A549 (cell line): ENCODE results near the gene ANXA3. TPM values are rescaled to one million over a fixed set of nuclear protein-coding genes. Genes with fewer than 3 reads are reported as not detected.
A peak's percentile ranks its signal among the peaks of the same experiment; 100 is the strongest.

Source experiments
- ATAC-seq, 2 experiments: fragments of 200-7000 bp in 1 of 2; fragments of >200 bp in 1 of 2; cut with Nextera tagmentation in 1 of 2; cut with Tn5 transposase in 1 of 2; 3 replicates each; pipeline versions ENCODE4 v1.8.0 to v1.9.1; 2018 to 2020; ENCODE audit warnings: mild to moderate bottlenecking in 1 of 2, moderate library complexity in 1 of 2
- CTCF ChIA-PET: fragments of 300-600 bp; sonication (Branson Sonifier 250); formaldehyde crosslinking; extraction: SDS; loops from one replicate; lab custom pipeline; 2021; ENCODE audit warnings: antibody characterized with exemption, inconsistent platforms; lab: Yijun Ruan, JAX
- POLR2A ChIA-PET: fragments of 350-600 bp; formaldehyde crosslinking; extraction: SDS; loops from one replicate; lab custom pipeline; 2021; ENCODE audit warnings: antibody characterized with exemption, inconsistent platforms; lab: Yijun Ruan, JAX
- DNase-seq, 2 experiments: peaks; one replicate each; pipeline versions ENCODE4 v3.0.0 to v3.0.0-alpha.2; 2011 to 2016; ENCODE audit warnings: low read depth in 1 of 2, low spot score in 1 of 2
- FAIRE-seq: peaks from 2 replicates; lab custom pipeline; 2011; peaks lifted over from hg19 to GRCh38; lab: Jason Lieb, UNC
- H3K27ac ChIP-seq, 2 experiments: fragments of >200 bp; sonication (Bioruptor Twin); formaldehyde crosslinking; 3 replicates each; pipeline ENCODE4 v1.5.1; 2016 to 2017
- H3K4me1 ChIP-seq: fragments of >200 bp; sonication (Bioruptor Twin); formaldehyde crosslinking; 3 replicates; pipeline ENCODE4 v1.6.1; 2016
- H3K4me2 ChIP-seq: fragments of >200 bp; sonication (Bioruptor Twin); formaldehyde crosslinking; 3 replicates; pipeline ENCODE4 v1.6.1; 2016
- H3K4me3 ChIP-seq: fragments of >200 bp; sonication (Bioruptor Twin); formaldehyde crosslinking; 3 replicates; pipeline ENCODE4 v1.5.1; 2016
- H3K9me3 ChIP-seq: fragments of >200 bp; sonication (Bioruptor Twin); formaldehyde crosslinking; 3 replicates; pipeline ENCODE4 v1.6.1; 2016
- ATOH8 ChIP-seq: fragments of 250-450 bp; sonication (Bioruptor Pico); IDR thresholded peaks from 2 replicates; pipeline ENCODE4 v1.5.0; 2020; ENCODE audit warnings: low read depth, mild to moderate bottlenecking, moderate library complexity
- BCL3 ChIP-seq: fragments of >200 bp; sonication (Bioruptor Twin); formaldehyde crosslinking; IDR thresholded peaks from 3 replicates; pipeline ENCODE4 v1.6.1; 2016
- BHLHE40 ChIP-seq: IDR thresholded peaks from 2 replicates; pipeline ENCODE4 v1.6.1; 2012; ENCODE audit warnings: low read depth, low read length, inconsistent platforms
- CEBPB ChIP-seq, 2 experiments: fragments of >200 bp in 1 of 2; sonication (Bioruptor Twin) in 1 of 2; formaldehyde crosslinking in 1 of 2; IDR thresholded peaks; 2 replicates each; pipeline ENCODE4 v1.6.1; 2012 to 2016
- CHD2 ChIP-seq: fragments of 150-350 bp; IDR thresholded peaks from 2 replicates; pipeline ENCODE4 v1.6.1; 2014; ENCODE audit warnings: low read length; ENCODE audit not compliant: partially characterized antibody
- CHD4 ChIP-seq: fragments of 200-600 bp; sonication (generic); IDR thresholded peaks from 2 replicates; pipeline ENCODE4 v1.6.1; 2016; ENCODE audit warnings: antibody characterized with exemption, mild to moderate bottlenecking, borderline replicate concordance
- E2F6 ChIP-seq: IDR thresholded peaks from 2 replicates; pipeline ENCODE4 v1.6.1; 2012; ENCODE audit warnings: low read depth, borderline replicate concordance
- FOXS1 ChIP-seq: fragments of 250-450 bp; sonication (Bioruptor Pico); IDR thresholded peaks from 2 replicates; pipeline ENCODE4 v1.5.0; 2020; ENCODE audit warnings: mild to moderate bottlenecking, moderate library complexity
- HDAC2 ChIP-seq: fragments of 200-600 bp; sonication (generic); IDR thresholded peaks from 2 replicates; pipeline ENCODE4 v1.6.1; 2016
- HOXA7 ChIP-seq: fragments of 250-450 bp; sonication (Bioruptor Pico); IDR thresholded peaks from 2 replicates; pipeline ENCODE4 v1.5.0; 2020; ENCODE audit warnings: mild to moderate bottlenecking, moderate library complexity
- HOXB5 ChIP-seq: fragments of 250-450 bp; sonication (Bioruptor Pico); IDR thresholded peaks from 2 replicates; pipeline ENCODE4 v1.5.0; 2020; ENCODE audit warnings: mild to moderate bottlenecking, moderate library complexity
- JUN ChIP-seq, 2 experiments: fragments of >200 bp; sonication (Bioruptor Twin); formaldehyde crosslinking; IDR thresholded peaks; 2 replicates in 1 of 2; 3 replicates in 1 of 2; pipeline ENCODE4 v1.6.1; 2016 to 2017
- KDM1A ChIP-seq: fragments of 200-600 bp; sonication (generic); IDR thresholded peaks from 2 replicates; pipeline ENCODE4 v1.6.1; 2016; ENCODE audit warnings: low read depth, mild to moderate bottlenecking
- KDM5A ChIP-seq: fragments of 200-600 bp; sonication (generic); IDR thresholded peaks from 2 replicates; pipeline ENCODE4 v1.6.1; 2016; ENCODE audit warnings: antibody characterized with exemption, mild to moderate bottlenecking
- MAFK ChIP-seq: fragments of 450-650 bp; IDR thresholded peaks from 2 replicates; pipeline ENCODE4 v1.6.1; 2014; ENCODE audit not compliant: partially characterized antibody
- MAZ ChIP-seq: fragments of 150-350 bp; IDR thresholded peaks from 2 replicates; pipeline ENCODE4 v1.6.1; 2014; ENCODE audit warnings: antibody characterized with exemption, low read depth, low read length, borderline replicate concordance
- MYC ChIP-seq: IDR thresholded peaks from 2 replicates; pipeline ENCODE4 v1.6.1; 2012; ENCODE audit warnings: mild to moderate bottlenecking, inconsistent platforms, low read length, improper control_type of control experiment, borderline replicate concordance
- NFE2L2 ChIP-seq: fragments of 150-350 bp; conservative IDR thresholded peaks from 2 replicates; pipeline ENCODE4 v1.6.1; 2014; ENCODE audit warnings: low read length
- NPAS2 ChIP-seq: fragments of 250-450 bp; sonication (Bioruptor Pico); IDR thresholded peaks from 2 replicates; pipeline ENCODE4 v1.8.0; 2022; ENCODE audit warnings: mild to moderate bottlenecking, moderate library complexity, borderline replicate concordance
- NR3C1 ChIP-seq: fragments of >200 bp; sonication (Bioruptor Twin); formaldehyde crosslinking; IDR thresholded peaks from 3 replicates; pipeline ENCODE4 v1.6.1; 2017
- PBX3 ChIP-seq: IDR thresholded peaks from 2 replicates; pipeline ENCODE4 v1.6.1; 2012
- POLR2A ChIP-seq: IDR thresholded peaks from 2 replicates; pipeline ENCODE4 v1.6.1; 2012; ENCODE audit warnings: mild to moderate bottlenecking, low read length
- POLR2AphosphoS2 ChIP-seq: conservative IDR thresholded peaks from 2 replicates; pipeline ENCODE4 v1.6.1; 2012; ENCODE audit warnings: low read length, improper control_type of control experiment, inconsistent platforms
- RCOR1 ChIP-seq: fragments of 150-350 bp; IDR thresholded peaks from 2 replicates; pipeline ENCODE4 v1.6.1; 2014; ENCODE audit warnings: antibody characterized with exemption, low read length, low read depth
- RFX5 ChIP-seq: fragments of 450-650 bp; IDR thresholded peaks from 2 replicates; pipeline ENCODE4 v1.7.1; 2014; ENCODE audit warnings: antibody characterized with exemption, mild to moderate bottlenecking, moderate library complexity
- RNF2 ChIP-seq: fragments of 200-600 bp; sonication (generic); IDR thresholded peaks from 2 replicates; pipeline ENCODE4 v1.6.1; 2016; ENCODE audit warnings: low read depth, mild to moderate bottlenecking, antibody characterized with exemption, moderate library complexity, borderline replicate concordance
- SREBF2 ChIP-seq: fragments of 450-650 bp; IDR thresholded peaks from 2 replicates; pipeline ENCODE4 v1.6.1; 2014; ENCODE audit warnings: mild to moderate bottlenecking, moderate library complexity
- TFCP2L1 ChIP-seq: fragments of 250-450 bp; sonication (Bioruptor Pico); IDR thresholded peaks from 2 replicates; pipeline ENCODE4 v1.5.0; 2021; ENCODE audit warnings: mild to moderate bottlenecking
- ZFP36 ChIP-seq: fragments of 450-650 bp; IDR thresholded peaks from 2 replicates; pipeline ENCODE4 v1.6.1; 2014; ENCODE audit warnings: borderline replicate concordance; ENCODE audit not compliant: partially characterized antibody
- WGBS: methylation state at CpG from one replicate; pipeline ENCODE4 v1.1.6; 2017; ENCODE audit errors: missing lambda C conversion rate; 5-methylcytosine and 5-hydroxymethylcytosine counted together
- polyA plus RNA-seq, 4 experiments: library from polyadenylated mRNA; depleted of rRNA in 3 of 4; stranded (reverse); fragments of >200 nt; fragmentation: RNase III in 1 of 4; extraction: RNeasy Plus Mini Kit Qiagen cat#74134 plus additional on column Dnase treatment in 1 of 4; gene quantifications; 2 replicates in 3 of 4; 3 replicates in 1 of 4; pipeline ENCODE4 v1.2.3, GENCODE V29; 2011 to 2017

ANXA3 gene
- polyA plus RNA-seq, 2 of the 4 experiments (the other 2 are of a cell fraction) = 126 to 134 TPM

GRCh38 chr4:78650106-78651024, 98.8 kb downstream of the ANXA3 start (continued):
- TF ChIP-seq ATOH8 (CRISPR knock-in tag) (no peak), RNF2 (no peak), ZFP36 (no peak), RCOR1 (no peak), FOXS1 (no peak), NPAS2 (CRISPR knock-in tag) (no peak), NFE2L2 (no peak), HOXB5 (CRISPR knock-in tag) (no peak), KDM5A (no peak), CHD2 (no peak), POLR2AphosphoS2 (no peak), BHLHE40 (no peak), MYC (no peak), HOXA7 (no peak), PBX3 (no peak), CHD4 (no peak), E2F6 (no peak), MAZ (no peak), CEBPB (IDR thresholded peaks at IDR 0.05) (peak; percentile 65 to 71; a peak in 2 of 4 replicates), HDAC2 (no peak), POLR2A (no peak), NR3C1 (no peak), MAFK (peak; percentile 20), JUN (IDR thresholded peaks at IDR 0.05) (no peak)
- TF ChIP-seq, all 56 proteins: peak for 6

GRCh38 chr4:78651250-78651860, 99.8 kb downstream of the ANXA3 start:
- H3K4me1 ChIP-seq = peaks cover 40% of the 10 kb centered on the region
- no peak overlapping the region for H3K4me3 ChIP-seq
- WGBS = 90% methylated on average over 4 of the region's 4 CpGs
- no peak for DNase-seq
- TF ChIP-seq SREBF2 (no peak), MAFK (no peak), KDM1A (no peak), BCL3 (no peak), JUN (IDR thresholded peaks at IDR 0.05) (no peak), RFX5 (no peak), RNF2 (no peak), TFCP2L1 (CRISPR knock-in tag) (no peak), CHD2 (no peak)
- TF ChIP-seq, all 56 proteins: peak for 0
- CTCF ChIA-PET = no interaction called here
- H3K27ac ChIP-seq = peak overlapping the region; percentile 29 to 78; a peak in 5 of 6 replicates
- no peak overlapping the region for H3K4me2 ChIP-seq
- POLR2A ChIA-PET = interaction anchor here (0.5 to 1.2 kb wide), 2 partner anchors 10 to 125 kb away, joined by 3 to 5 read pairs; partner anchors contain the start of gene BMP2K
- ATAC-seq (no peak), FAIRE-seq (no peak)
- no peaks in the 10 kb centered on the region for H3K9me3 ChIP-seq
